ENCODE measurements around the gene TMEM54. TPM values are rescaled to one million over a fixed set of nuclear protein-coding genes. Genes with fewer than 3 reads are reported as not detected.

Gene TMEM54
- total RNA-seq, 4 donors from 2014 or later: 122 to 245 (median 198) TPM

DNA sequence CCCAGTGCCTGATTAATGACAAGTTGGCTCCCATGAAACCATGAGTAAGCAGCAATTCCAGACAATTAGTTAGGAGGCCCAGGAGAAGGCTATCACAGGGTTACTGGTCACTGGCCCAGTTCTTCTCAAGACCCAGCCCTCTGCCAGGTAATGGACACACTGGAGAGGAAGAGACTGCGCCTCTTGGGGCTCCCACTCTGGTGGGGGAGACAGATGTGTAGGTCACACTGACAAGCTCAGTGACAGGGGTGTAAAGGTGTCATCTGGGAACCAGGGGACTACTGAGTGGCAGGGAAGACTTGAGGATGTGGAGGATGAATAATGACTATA lies 10.0 kb downstream of the TMEM54 start:
- H3K4me3 ChIP-seq (ENCODE audit: low read depth, poor library complexity, severe bottlenecking): no peak overlapping the region
- no peak for TF ChIP-seq POLR2A (IDR thresholded peaks at IDR 0.05)
- TF ChIP-seq, protein P1, sequence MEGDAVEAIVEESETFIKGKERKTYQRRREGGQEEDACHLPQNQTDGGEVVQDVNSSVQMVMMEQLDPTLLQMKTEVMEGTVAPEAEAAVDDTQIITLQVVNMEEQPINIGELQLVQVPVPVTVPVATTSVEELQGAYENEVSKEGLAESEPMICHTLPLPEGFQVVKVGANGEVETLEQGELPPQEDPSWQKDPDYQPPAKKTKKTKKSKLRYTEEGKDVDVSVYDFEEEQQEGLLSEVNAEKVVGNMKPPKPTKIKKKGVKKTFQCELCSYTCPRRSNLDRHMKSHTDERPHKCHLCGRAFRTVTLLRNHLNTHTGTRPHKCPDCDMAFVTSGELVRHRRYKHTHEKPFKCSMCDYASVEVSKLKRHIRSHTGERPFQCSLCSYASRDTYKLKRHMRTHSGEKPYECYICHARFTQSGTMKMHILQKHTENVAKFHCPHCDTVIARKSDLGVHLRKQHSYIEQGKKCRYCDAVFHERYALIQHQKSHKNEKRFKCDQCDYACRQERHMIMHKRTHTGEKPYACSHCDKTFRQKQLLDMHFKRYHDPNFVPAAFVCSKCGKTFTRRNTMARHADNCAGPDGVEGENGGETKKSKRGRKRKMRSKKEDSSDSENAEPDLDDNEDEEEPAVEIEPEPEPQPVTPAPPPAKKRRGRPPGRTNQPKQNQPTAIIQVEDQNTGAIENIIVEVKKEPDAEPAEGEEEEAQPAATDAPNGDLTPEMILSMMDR (IDR thresholded peaks at IDR 0.05): no peak
- no peak for DNase-seq (ENCODE audit: low spot score in 2 of 2)
- intact Hi-C loops (cut with DNase I; ENCODE audit: low total_unique reads): no loop called here
- WGBS, 2 donors: 100% methylated on average over 1 of the region's 1 CpG

- no peak overlapping the region for H3K4me3 ChIP-seq (ENCODE audit: low read depth, poor library complexity, severe bottlenecking)
- no peak for DNase-seq (ENCODE audit: low spot score in 2 of 2)
- intact Hi-C loops (cut with DNase I; ENCODE audit: low total_unique reads): no loop called here
- no peak for TF ChIP-seq POLR2A (IDR thresholded peaks at IDR 0.05)
- TF ChIP-seq, protein P1 (IDR thresholded peaks at IDR 0.05): no peak
- WGBS, 2 donors: 77 to 87% methylated on average over 7 of the region's 7 CpGs
These were observed 10.5 kb downstream of the TMEM54 start for GRCh38 chr1:32890516-32891240.

DNA sequence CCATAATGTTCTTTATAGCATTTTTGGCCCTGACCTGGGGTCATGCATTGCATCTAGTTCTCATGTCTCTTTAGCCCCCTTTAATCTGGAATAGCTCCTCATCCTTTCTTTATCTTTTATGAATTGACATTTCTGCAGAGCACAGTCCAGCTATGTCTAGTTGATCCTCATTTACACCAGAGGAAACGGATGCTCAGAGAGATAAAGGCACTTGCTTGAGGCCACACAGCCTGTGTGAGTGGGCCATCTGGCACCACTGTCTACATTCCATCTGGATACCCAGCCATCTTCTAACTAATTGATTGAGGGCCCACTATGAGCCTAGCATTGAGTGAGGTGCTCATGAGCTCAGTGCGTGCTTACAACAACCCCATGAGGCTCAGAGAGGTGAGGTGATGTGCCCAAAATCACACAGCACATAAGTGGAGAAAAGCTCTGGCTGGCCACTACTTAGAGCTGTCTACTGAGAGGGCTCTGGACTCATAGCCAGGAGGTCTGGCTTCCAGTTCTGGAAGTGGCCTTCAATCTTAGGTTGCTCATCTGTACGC lies 11.4 kb downstream of the TMEM54 start:
- TF ChIP-seq POLR2A (IDR thresholded peaks at IDR 0.05): no peak
- TF ChIP-seq, protein P1 (IDR thresholded peaks at IDR 0.05): no peak
- no peak overlapping the region for H3K4me3 ChIP-seq (ENCODE audit: low read depth, poor library complexity, severe bottlenecking)
- DNase-seq (ENCODE audit: low spot score in 2 of 2): no peak
- intact Hi-C loops (cut with DNase I; ENCODE audit: low total_unique reads): no loop called here
- 92 to 97% methylated on average over 3 of the region's 3 CpGs for WGBS, 2 donors

DNA sequence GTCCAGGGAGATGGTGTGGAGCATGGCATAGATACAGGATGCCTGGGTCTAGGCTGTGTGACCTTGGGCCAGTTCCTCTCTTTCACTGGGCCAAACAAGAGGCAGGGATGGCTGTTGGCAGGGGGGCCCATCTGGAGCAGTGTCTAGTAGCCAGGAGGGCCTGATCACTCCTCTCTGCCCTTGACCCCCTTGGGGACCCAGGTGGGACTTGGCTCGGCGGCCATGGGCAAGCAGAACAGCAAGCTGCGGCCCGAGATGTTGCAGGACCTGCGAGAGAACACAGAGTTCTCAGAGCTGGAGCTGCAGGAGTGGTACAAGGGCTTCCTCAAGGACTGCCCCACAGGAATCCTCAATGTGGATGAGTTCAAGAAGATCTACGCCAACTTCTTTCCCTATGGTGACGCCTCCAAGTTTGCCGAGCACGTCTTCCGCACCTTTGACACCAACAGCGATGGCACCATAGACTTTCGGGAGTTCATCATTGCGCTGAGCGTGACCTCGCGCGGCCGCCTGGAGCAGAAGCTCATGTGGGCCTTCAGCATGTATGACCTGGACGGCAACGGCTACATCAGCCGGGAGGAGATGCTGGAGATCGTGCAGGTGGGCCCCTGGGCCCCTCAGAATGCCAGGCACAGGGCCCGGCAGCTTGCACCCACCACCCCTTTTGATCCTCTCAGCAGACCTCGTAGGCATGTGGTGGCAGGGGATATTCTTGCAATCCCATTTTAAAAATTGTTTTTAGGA lies 12.3 kb downstream of the TMEM54 start:
- 90 to 91% methylated on average over 24 of the region's 24 CpGs for WGBS, 2 donors
- intact Hi-C loops (cut with DNase I; ENCODE audit: low total_unique reads): no loop called here
- no peak for TF ChIP-seq POLR2A (IDR thresholded peaks at IDR 0.05)
- TF ChIP-seq, protein P1 (IDR thresholded peaks at IDR 0.05): no peak
- no peak overlapping the region for H3K4me3 ChIP-seq (ENCODE audit: low read depth, poor library complexity, severe bottlenecking)
- DNase-seq (ENCODE audit: low spot score in 2 of 2): no peak

GRCh38 chr1:32888134-32888533 lies 13.1 kb downstream of the TMEM54 start:
- intact Hi-C loops (cut with DNase I; ENCODE audit: low total_unique reads): no loop called here
- TF ChIP-seq POLR2A (IDR thresholded peaks at IDR 0.05): no peak
- TF ChIP-seq, protein P1 (IDR thresholded peaks at IDR 0.05): no peak
- DNase-seq (ENCODE audit: low spot score in 2 of 2): no peak
- 79 to 89% methylated on average over 3 of the region's 3 CpGs for WGBS, 2 donors
- H3K4me3 ChIP-seq (ENCODE audit: low read depth, poor library complexity, severe bottlenecking): no peak overlapping the region

Measured in lower leg skin (tissue), 4 donors.